ENCODE data around the gene TNFRSF12A. TPM values are rescaled to one million over a fixed set of nuclear protein-coding genes. Genes with fewer than 3 reads are reported as not detected.

TNFRSF12A gene
- total RNA-seq, 1 donor from 2014 or later: 66.2 TPM

- DNase-seq: no peak
- no peak overlapping the region for H3K27ac ChIP-seq (replicated peaks)
- peaks cover 25% of the 10 kb centered on the region for H3K4me1 ChIP-seq
- TF ChIP-seq, protein P1, sequence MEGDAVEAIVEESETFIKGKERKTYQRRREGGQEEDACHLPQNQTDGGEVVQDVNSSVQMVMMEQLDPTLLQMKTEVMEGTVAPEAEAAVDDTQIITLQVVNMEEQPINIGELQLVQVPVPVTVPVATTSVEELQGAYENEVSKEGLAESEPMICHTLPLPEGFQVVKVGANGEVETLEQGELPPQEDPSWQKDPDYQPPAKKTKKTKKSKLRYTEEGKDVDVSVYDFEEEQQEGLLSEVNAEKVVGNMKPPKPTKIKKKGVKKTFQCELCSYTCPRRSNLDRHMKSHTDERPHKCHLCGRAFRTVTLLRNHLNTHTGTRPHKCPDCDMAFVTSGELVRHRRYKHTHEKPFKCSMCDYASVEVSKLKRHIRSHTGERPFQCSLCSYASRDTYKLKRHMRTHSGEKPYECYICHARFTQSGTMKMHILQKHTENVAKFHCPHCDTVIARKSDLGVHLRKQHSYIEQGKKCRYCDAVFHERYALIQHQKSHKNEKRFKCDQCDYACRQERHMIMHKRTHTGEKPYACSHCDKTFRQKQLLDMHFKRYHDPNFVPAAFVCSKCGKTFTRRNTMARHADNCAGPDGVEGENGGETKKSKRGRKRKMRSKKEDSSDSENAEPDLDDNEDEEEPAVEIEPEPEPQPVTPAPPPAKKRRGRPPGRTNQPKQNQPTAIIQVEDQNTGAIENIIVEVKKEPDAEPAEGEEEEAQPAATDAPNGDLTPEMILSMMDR (IDR thresholded peaks at IDR 0.05; ENCODE audit: borderline replicate concordance): no peak
- H3K36me3 ChIP-seq: peaks cover 18% of the 10 kb centered on the region
- intact Hi-C loops (cut with micrococcal nuclease): no loop called here
- H3K9me3 ChIP-seq (replicated peaks): no peaks in the 10 kb centered on the region
- peaks cover 58% of the 10 kb centered on the region for H3K27me3 ChIP-seq (ENCODE audit: low read depth)
- H3K4me3 ChIP-seq: peak overlapping the region; percentile 43
Measured at GRCh38 chr16:3029491-3030221, 9.5 kb downstream of the TNFRSF12A start.

GRCh38 chr16:3030222-3031212 is 10.3 kb downstream of the TNFRSF12A start:
- H3K9me3 ChIP-seq (replicated peaks): no peaks in the 10 kb centered on the region
- peaks cover 66% of the 10 kb centered on the region for H3K27me3 ChIP-seq (ENCODE audit: low read depth)
- DNase-seq: no peak
- TF ChIP-seq, protein P1 (IDR thresholded peaks at IDR 0.05; ENCODE audit: borderline replicate concordance): no peak
- H3K4me1 ChIP-seq: peaks cover 22% of the 10 kb centered on the region
- peaks cover 18% of the 10 kb centered on the region for H3K36me3 ChIP-seq
- intact Hi-C loops (cut with micrococcal nuclease): no loop called here
- no peak overlapping the region for H3K27ac ChIP-seq (replicated peaks)
- no peak overlapping the region for H3K4me3 ChIP-seq

GRCh38 chr16:3032624-3033023 is 12.5 kb downstream of the TNFRSF12A start:
- no peak for DNase-seq
- intact Hi-C loops (cut with micrococcal nuclease): no loop called here
- peaks cover 87% of the 10 kb centered on the region for H3K27me3 ChIP-seq (ENCODE audit: low read depth)
- no peaks in the 10 kb centered on the region for H3K9me3 ChIP-seq (replicated peaks)
- no peaks in the 10 kb centered on the region for H3K36me3 ChIP-seq
- no peak overlapping the region for H3K4me3 ChIP-seq
- TF ChIP-seq, protein P1 (IDR thresholded peaks at IDR 0.05; ENCODE audit: borderline replicate concordance): no peak
- H3K4me1 ChIP-seq: peaks cover 31% of the 10 kb centered on the region
- no peak overlapping the region for H3K27ac ChIP-seq (replicated peaks)

- peaks cover 95% of the 10 kb centered on the region for H3K27me3 ChIP-seq (ENCODE audit: low read depth)
- intact Hi-C loops (cut with micrococcal nuclease): no loop called here
- H3K27ac ChIP-seq (replicated peaks): no peak overlapping the region
- no peak for DNase-seq
- no peak overlapping the region for H3K4me3 ChIP-seq
- TF ChIP-seq, protein P1 (IDR thresholded peaks at IDR 0.05; ENCODE audit: borderline replicate concordance): no peak
- H3K9me3 ChIP-seq (replicated peaks): no peaks in the 10 kb centered on the region
- H3K36me3 ChIP-seq: no peaks in the 10 kb centered on the region
- H3K4me1 ChIP-seq: peaks cover 9% of the 10 kb centered on the region
Measured at GRCh38 chr16:3035289-3035971, 15.3 kb downstream of the TNFRSF12A start.
